HG03103 (cell line): ENCODE measurements around the gene DENND1A.
"Not testable (repeated sequence)": the region's sequence is repeated elsewhere in the genome, so short reads cannot be mapped to it uniquely, and the experiment has no call there.

ENCODE experiments used
- ATAC-seq: cut with Tn5 transposase; IDR thresholded peaks from one replicate; pipeline ENCODE4 v1.9.1; 2021; ENCODE audit warnings: low read depth; ENCODE audit not compliant: unreplicated experiment

Gene DENND1A

DNA sequence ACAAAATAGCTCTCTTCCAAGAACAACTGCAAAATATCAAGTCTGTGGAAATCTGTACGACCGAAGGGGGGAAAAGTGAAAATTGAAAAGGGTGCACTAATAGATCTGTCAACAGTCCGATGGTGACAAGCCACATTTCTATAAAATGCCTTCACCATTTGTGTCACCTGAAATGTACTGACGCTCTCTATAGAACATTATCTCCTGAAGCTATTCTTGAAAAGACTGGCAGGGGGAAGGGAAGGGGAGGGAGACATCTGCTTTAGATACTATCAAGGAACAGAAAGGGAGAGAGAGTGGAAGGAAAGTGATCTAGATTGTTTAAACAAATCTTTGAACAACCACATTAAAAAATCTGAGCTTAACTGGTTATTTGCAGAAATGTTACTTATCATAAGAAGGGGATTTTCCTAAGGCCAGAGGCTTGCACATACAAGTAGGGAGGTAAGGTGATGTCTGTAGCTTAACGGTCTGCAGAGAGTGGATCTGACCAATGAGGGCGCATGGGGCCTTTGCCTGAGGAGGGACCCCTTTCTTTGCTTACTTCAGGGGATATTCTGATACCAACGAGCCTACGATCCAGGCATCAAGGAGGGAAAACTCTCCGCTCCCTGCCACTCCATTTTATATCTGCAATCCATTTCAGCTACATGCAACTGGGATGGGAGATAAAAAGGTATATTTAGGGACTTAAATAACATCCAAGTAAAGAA lies 481.8 kb downstream of the DENND1A start:
- ATAC-seq, result no peak

DNA sequence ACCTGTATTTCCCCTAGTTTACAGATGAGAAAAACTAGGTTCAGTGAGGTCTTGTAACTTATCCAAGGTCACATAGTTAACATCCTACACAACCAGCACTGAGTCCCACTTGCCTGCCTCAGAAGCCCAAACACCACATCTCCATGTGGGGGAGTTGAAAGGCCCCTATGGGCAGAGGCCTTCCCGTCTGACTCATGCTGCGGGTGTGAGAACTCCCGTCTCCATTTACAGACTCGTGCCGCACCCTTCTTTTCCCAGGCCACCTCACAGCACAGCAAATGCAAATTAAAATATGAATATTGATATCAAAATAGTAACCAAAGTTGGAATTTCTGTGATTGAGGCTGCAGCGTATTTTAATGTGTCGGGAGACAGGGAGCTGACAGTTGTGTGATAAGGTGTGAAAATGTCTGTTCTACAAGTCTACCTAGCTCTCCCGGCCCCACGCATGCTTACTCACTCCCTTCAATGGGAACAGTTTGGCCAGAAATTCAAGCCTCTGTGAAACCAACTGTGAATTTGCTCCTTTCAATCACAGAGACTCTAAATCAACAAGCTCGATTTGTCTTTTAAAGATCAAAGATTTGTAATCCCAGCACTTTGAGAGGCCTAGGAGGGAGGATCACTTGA lies 483.8 kb downstream of the DENND1A start:
- ATAC-seq, result no peak

DNA sequence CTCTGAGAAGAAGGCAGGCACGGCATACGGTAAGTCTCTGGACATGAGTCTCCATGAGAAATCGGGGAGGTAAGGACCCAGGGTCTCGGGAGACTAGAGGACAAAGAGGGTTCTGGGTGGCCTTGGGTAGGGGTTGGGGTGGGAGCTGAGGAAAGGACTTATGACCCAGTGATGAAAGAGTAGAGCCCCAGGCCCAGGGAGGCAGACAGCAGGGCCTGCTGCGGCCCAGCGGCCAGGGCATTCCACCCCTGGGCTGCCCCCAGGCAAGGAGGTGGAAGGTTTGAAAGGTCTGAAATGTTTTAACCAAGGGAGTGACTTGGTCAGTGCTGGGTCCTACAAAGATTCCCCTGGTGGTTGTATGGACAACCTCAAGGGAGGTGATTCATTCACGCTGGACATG lies 484.8 kb downstream of the DENND1A start:
- no peak for ATAC-seq

DNA sequence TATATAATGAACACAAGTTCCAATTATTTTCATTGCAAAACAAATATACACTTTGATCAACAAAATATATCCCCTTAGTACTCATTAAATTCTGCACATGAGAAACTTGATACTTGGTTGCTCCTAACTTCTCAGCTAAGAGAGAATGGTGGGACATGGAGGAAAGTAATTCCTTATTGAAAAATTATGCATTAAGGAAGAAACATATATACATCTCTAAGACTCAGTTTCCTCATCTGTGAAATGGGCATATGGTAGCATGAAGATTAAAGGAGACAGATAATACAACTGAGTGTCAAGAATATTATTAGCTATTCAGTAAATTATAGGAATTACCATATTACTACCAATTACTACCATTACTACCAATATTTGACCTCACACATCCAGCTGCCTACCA lies 488.2 kb downstream of the DENND1A start:
- no peak for ATAC-seq

DNA sequence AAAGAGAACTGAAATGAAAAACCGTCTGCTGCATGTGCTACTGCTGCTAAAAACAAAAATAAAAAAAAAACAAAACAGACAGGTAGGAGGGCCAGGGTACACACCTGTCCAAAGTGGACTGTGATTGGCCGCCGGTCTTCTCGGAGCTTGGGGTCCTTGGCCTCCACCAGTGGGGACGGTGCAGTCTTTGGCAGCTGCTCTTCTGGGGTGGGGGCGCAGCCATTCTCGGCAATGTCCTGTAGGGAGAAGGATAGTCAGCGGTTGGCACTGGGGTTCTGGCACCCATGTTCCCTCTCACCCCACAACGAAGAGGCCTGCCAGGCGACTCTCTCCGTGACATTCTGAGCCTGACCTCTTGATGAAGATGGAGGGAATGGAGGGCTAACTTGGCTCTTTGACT lies 489.7 kb downstream of the DENND1A start:
- no peak for ATAC-seq

DNA sequence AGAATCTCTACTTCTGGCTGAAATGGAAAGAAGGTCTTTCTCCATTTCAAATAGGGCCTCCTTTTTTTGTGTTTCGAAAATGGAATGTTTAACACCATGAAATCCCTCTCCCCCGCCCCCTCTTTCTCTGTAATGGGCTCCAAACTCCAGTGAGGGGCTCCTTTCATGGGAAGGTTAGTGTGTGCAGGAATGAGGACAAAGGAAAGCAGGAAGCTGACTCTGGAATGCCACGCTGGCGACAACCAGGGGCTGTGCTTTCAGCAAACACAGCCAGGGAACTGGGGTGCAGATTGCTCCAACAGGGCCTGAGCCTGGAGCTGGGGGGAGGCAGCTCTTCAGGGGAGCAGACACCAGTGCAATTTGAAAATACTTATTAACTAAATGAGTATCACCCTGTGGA lies 491.1 kb downstream of the DENND1A start:
- ATAC-seq, result no peak

DNA sequence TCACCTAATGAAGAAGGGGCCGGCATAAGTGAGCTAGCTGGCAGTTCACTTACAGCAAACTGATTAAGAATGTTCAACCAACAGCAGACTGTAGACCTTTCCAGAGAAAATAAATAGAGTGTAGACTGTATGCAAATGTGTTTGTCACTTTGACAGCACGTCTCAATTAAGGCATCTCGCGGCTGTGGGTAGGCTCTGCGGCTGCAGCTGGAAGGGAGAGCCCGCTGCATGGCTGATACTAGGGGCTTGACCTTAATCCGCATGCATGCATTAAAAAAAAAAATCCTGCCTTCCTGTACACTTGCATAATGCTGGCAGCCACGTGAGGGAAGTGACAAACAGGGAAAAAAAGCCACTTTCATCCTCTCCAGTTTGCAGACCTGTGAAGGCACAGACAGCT lies 491.6 kb downstream of the DENND1A start:
- ATAC-seq, result no peak

DNA sequence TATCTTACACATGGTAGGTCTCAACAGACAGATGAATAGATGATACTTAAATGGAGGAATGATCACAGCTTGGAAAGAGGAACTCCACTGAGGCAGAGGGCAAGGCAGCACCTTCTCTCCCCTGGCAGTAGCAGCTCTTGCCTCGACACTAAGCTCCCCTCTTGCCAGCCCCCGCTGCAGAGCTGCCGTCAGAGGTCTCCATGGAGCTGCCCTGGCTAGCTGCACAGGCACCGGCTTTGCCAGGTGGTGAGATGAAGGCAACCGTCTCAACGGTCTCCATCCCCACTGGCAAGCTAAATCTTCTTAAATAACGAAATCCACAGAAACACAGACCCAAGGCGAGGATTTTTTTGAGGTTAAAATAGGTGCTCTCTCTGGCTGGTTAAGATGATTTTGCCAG lies 492.7 kb downstream of the DENND1A start:
- ATAC-seq, result no peak

DNA sequence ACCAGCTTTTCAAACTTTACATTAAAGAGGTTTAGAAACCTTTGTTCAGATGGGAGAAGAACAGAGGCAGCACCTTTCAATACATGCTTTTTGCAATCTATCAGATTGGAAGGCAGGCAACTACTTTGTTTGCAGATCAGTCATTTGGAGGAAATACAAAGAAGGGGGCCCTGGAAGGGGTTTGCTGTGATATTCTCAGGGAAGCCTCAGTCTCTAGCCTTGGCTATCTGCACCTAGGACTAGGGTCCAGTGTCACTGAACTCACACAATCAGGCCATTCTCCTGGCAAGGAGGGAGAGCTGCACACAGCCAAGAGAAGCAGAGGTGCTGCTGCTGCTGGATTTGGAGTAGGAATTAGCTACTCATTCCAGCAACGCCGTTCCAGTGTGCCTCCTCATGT lies 494.5 kb downstream of the DENND1A start:
- ATAC-seq, result no peak

DNA sequence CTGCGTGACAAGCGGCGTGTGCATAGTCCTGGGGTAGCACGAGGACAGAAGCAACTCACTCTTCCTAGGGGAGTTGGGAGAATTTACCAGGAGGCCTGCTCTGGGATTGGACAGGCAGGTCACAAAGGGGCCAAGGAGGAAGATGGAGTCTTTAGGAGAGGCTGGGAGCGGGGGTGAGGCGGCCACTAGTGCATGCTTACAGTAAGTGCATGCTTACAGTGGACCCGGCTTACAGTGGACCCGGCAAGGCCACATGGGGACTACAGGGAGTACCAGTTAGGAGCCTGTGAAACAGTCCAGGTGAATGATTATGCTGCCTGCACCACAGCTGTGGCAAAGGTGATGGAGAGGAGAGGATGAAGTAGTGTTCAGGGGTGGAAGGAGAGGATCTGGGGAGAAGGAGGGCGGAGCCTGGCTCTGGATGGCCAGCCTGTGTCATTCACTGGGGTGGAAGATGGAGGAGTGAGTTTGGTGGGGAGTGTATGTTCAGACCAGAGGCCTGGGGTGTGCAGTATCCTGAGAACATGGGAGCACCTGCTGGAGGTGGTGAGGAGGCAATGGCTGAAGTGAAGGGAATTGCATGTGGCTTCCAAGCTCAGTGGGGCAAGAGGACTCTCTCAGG lies 495.2 kb downstream of the DENND1A start:
- no peak for ATAC-seq

DNA sequence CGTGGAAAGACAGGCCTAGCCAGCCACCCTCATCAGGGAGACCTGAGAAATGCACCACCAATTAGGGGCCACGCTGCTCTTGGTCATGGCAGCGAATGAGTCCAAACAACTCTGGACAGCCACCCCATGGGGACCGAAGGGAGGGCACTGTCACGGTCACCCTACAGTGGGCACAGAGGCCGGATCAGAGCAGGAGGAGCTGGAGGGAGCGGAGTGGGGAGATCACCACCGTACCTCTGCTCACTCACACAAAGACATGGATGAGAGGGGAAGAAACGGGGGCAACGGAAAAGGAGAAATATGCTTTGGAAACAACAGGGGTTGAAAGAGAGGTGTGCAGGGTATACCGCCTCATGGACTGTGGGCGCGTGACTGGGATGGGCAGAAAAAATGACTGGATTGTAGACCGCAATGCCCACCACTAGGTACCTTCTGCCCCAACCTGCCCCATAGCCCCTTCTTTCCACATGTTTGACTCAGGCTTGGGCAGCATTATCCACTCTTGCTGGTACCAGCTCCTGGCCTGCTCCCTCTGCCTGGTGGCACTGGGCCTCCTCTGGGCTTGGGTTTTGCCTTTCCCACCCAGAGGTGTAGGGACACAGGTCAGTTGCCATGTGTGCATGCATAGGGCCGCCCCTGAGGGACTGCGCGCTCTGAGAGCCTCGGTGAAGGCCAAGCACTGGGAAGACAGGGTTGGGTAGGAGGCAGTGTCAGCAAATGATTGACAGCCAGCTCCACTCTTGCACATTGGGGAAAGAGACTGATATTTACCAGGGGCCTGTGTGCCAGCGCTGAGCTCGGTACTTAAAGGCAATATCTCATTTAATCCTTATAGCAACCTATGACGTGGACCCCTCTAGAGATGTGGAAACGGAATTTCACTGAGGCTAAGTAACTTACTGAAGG lies 497.3 kb downstream of the DENND1A start:
- ATAC-seq, result no peak

DNA sequence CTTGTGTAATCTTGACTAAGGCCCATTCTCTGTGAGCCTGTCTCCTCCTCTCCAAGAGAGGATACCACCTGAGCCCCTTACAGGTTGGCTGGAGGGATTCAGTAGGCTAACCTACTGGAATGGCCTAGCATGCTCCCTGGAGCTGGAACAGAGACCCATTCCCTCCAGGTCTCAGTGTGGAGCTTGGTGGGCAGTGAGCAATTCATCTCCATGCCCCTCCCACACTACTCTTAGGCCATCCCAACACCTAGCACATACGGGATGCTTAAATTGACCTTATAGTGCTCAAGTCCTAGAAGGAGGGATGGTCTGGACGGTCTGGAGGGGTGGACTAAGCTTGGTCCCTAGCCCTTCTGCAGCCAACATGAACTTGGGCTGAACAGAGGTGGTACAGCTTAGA lies 498.3 kb downstream of the DENND1A start:
- no peak for ATAC-seq

DNA sequence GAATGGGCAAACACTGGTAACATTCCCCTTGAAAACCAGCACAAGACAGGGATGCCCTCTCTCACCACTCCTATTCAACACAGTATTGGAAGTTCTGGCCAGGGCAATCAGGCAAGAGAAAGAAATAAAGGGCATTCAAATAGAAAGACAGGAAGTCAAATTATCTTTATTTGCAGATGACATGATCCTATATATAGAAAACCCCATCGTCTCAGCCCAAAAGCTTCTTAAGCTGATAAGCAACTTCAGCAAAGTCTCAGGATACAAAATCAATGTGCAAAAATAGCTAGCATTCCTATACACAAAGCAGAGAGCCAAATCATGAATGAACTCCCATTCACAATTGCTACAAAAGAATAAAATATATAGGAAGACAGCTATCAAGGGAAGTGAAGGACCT lies 501.5 kb downstream of the DENND1A start:
- ATAC-seq, result not testable (repeated sequence)

DNA sequence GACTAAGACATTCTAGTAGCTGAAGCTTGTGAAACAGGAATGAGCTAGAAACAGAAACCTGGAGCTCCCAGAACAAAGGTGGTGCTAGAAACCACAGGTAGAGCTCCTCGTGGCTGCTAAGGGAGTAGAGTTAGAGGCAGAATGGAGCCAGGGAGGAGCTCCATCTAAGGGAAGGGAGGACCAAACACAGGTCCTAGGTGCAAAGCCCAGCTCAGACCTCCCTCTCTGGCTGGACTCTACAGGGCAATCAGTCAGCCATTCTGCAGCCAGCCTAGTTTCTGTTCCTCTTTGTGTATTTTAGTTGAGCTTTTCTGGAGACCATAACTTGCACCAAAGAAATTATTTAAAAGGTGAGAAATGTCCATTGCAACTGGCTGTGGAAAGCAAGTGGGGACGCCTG lies 503.5 kb downstream of the DENND1A start:
- ATAC-seq, result no peak

DNA sequence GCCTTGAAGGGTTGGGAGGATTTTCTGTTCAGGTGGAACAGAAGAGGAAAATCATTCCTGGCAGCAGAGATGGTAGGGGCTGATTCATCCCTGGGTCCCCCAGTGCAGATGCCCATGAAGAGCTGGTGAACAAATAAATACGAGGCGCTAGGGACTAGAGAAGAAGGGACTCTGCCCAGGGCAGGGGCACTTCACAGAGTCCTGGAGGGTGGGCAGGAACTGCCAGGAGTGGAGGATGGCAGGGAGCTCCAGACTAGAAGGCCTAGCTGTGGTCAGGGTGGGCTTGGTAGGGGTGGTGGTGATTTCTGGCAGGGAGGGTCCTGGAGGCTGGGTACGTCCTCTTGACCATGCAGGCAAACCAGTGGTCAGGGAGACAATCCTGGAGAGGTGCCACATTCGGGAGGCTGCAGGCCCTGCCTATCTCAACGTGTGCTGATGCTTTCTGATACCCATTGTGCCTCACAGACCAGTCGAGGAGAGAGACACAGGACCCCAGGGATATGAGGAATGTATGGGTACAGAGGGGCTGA lies 504.0 kb downstream of the DENND1A start:
- ATAC-seq, result no peak

DNA sequence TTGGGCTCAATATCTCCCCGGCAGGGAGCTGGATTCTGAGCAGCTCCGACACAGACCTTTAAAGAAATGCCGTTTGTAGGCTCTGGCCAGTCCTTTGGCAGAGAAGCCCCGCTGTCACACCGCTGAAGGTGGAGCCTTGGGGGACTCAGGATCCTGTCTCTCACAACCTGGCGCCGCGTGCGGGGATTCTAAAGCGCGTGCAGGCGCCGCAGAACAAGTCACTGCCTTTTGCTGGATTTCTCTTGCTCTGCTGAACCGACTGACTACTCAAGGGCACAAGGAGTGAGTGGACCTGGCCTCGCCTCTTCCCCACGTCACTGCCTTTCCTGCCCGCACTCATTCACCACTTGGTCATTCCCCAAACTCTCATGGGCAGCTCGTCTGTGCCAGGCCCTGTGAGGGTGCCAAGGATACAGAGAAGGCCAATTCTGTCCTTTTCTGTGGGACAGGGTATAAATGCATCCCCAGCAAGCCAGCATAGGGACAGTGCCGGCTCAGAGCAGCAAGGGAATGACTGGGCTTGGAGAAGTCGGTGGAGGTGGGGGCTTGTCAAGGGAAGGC lies 504.6 kb downstream of the DENND1A start:
- ATAC-seq, result no peak

DNA sequence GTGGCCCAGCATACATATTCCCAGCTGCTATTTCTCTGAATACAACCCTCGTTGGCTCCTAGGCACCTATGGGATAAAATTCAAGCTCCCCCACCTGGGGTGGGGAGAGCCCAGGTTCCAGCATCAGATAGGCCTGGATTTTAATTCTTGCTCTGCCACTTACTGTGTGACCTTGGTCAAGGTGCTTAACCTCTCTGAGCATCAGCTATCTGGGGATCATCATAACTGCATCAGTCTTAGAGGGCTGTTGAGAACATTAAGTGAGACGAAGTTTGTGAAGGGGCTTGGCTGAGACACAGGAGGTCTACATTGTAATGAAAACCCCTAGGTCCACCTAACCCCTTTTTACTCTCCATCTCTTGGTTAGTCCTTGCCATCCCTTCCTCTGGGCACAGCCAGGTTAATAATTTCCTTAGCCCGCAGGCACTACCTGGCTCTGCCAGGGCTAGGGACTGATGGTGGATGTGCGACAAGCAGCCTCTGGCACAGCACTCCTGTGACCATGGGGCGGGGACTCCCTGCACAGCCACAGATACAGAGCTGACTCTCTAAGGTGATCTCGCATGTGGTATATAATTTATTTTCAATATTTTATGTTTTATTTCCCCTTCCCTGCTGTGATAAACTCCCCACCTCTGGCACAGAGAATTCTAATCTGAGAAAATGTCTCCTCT lies 505.2 kb downstream of the DENND1A start:
- ATAC-seq, result no peak

DNA sequence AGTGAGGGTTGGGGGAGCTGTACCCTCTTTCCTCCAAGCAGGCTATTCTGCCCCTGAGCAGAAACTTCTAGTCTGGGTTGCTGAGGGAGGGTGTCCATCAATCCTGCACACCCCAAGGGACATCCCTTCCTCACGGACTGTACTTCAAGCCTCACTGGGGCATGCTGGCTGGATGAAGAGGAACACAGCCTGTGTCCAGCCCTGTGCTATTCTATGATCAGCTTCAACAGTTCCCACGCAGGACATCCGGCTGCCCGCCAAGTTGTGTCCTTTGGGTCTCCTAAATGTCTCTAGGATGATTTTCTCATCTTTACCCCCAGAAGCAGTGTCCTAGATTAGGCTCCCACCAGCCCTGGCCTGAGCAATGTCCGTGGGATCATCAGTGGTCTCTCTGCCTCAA lies 505.8 kb downstream of the DENND1A start:
- ATAC-seq, result no peak

DNA sequence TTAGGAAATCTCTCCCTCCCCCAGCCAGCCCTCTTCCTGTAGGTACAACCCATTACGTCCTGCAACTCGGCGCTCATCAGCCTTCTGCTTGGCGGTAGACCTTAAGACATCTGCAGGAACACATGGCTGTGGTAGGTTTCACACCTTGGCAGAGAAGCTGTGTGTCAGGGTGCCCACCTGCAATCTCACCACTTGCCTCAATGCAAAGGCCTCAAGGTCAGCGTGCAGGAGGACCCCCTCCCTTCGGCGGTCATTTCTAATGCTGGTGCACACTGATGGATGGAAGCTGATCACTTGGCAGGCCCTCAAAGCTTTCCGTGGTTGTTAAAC lies 506.6 kb downstream of the DENND1A start:
- no peak for ATAC-seq

DNA sequence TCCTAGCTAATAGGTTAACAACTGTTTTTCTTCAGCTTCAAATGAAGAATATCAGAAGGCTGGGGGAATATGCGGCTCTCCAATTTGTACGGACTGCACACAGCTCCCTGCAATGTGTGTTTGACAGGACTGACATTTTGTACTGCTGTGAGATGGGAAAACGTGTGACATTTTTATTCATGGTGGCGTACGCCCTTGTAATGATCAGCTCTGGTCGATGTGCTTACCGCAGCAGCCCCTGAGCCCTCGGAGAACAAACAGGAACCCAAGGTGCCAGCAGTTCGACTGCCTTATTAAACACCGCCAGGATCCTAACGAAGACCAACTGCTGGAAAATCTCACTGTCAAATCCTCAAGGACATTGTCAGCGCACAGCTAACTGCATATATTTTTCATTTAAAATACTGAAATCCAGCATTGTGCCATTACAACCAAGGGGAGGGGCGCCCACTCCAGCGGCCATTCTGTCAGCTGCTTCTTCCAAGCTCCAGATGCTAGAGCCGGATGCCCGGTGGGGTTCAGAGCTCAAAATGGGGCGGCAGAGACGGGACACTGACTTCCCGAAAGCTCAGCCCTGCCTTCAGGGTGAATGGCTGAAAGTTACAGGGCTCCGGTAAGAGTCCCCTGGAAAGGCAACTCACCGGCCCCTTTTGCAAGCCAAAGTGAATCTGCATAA lies 507.2 kb downstream of the DENND1A start:
- no peak for ATAC-seq
